ENCODE results near the gene SLX4IP. TPM values are rescaled to one million over a fixed set of nuclear protein-coding genes. Genes with fewer than 3 reads are reported as not detected.

The SLX4IP gene
- total RNA-seq, 1 experiment from 2014 or later: 1.7 TPM

GRCh38 chr20:10676518-10676917, 241.4 kb downstream of the SLX4IP start:
- Histone ChIP-seq H3K4me3 (no peak overlapping the region), H3K9me3 (peaks cover 2% of the 10 kb centered on the region; the same call in 1 of the 2 replicates), H3K36me3 (no peaks in the 10 kb centered on the region), H3K27me3 (no peaks in the 10 kb centered on the region)
- DNase-seq: no peak

Other genes with a start within 250 kb of the SLX4IP start
- gene SNAP25, start 216.5 kb upstream of the SLX4IP start, total RNA-seq (2014; rRNA removed; shearing (Covaris generic); ENCODE audit: low replicate concordance): not detected in 2 replicates
- 9.6 and 9.8 TPM in 2 replicates for gene MKKS, start 1.1 kb upstream of the SLX4IP start, total RNA-seq (2014; rRNA removed; shearing (Covaris generic); ENCODE audit: low replicate concordance)
- 5.3 and 8.2 TPM in 2 replicates for gene JAG1, start 238.7 kb downstream of the SLX4IP start, total RNA-seq (2014; rRNA removed; shearing (Covaris generic); ENCODE audit: low replicate concordance)

Measured in MG63 (cell line).